ENCODE results near the gene CNOT11.
"Not testable (repeated sequence)": the region's sequence is repeated elsewhere in the genome, so short reads cannot be mapped to it uniquely, and the experiment has no call there.

CNOT11 gene

DNA sequence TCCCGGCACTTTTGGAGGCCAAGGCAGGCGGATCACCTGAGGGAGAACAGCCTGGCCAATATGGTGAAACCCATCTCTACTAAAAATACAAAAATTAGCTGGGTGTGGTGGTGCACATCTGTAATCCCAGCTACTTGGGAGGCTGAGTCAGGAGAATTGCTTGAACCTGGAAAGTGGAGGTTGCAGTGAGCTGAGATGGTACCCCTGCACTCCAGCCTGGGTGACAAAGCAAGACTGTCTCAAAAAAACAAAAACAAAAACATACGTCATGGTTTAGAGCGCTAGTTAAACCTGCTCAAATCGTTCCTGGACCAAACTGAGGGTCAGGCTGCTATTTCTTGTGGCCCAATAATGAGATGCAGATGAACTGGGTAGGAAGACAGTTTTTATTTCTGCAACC, 7.2 kb upstream of the CNOT11 start:
- not testable (repeated sequence) for DNase-seq (ENCODE audit: low read depth in 2 of 2)

DNA sequence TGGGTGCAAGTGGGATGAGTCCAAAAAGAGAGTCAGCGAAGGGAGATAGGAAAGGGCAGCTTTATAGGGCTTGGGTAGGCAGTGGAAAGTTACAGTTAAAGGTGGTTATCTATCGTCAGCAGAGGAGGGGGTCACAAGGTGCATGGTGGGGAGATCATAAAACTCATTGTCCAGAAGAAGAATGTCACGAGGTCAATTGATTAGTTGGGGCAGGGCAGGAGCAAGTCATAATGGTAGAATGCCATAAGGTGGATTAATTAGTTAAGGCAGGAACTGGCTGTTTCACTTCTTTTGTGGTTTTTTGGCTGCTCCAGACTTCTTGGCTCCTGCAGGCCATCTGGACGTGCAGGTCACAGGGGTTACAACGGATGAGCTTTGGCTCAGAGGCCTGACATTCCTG, 3.9 kb upstream of the CNOT11 start:
- DNase-seq (ENCODE audit: low read depth in 2 of 2) = not testable (repeated sequence)

DNA sequence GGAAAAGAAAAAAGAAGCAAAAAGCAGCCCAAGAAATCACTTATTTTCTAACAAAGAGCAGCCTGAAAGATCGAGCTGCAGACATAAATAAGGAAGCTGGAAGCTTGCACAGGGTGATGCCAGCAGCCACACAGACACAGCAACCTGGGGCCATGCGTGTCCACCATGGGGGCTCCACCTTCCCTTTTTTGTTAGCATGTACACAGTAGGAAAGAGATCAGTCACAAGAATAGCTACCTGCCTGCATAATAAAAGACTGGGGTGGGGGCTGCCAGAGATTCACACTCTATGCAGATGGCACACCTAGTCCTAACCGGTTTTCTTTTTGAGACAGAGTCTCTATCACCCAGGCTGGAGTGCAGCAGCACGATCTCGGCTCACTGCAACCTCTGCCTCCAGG, 2.9 kb upstream of the CNOT11 start:
- DNase-seq (ENCODE audit: low read depth in 2 of 2) = no peak

DNA sequence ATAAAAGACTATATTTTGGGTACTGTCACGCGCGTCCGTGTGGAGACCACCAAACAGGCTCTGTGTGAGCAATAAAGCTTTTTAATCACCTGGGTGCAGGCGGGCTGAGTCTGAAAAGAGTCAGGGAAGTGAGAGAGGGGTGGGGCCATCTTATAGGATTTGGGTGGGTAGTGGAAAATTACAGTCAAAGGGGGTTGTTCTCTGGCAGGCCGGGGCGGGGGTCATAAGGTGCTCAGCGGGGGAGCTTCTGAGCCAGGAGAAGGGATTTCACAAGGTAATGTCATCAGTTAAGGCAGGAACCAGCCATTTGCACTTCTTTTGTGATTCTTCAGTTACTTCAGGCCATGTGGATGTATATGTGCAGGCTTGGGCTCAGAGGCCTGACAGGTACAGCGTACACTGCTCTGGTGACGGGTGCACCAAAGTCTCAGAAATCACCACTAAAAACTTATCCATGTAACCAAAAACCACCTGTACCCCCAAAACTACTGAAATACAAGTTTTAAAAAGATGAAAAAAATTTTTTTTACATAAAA, 1.4 kb upstream of the CNOT11 start:
- DNase-seq (ENCODE audit: low read depth in 2 of 2) = not testable (repeated sequence)

DNA sequence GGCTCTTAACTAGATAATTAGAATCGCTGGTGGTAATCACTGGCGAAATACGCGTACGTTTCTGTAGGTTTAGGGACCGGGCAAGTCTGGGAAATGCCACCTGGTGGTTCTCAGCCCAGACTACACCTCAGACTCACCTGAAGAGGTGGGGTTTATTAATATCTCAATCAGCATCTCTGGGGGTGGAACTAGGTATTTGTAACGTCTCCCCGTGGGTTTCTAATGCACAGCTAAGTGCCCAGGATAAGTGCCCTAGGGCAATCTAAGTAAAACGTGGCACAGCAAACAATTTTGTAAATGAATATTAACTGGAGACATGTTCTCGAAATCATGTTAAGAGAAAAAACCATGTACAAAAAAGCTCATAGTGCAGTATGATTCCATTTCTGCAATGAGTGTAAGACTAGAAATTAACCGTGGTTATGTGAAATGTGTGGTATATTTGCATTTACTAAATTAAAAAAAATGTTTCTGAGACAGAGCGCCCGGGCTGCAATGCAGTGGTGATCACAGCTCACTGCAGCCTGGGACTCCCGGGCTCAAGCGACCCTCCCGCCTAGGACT, 760 bp upstream of the CNOT11 start:
- no peak for DNase-seq (ENCODE audit: low read depth in 2 of 2)

DNA sequence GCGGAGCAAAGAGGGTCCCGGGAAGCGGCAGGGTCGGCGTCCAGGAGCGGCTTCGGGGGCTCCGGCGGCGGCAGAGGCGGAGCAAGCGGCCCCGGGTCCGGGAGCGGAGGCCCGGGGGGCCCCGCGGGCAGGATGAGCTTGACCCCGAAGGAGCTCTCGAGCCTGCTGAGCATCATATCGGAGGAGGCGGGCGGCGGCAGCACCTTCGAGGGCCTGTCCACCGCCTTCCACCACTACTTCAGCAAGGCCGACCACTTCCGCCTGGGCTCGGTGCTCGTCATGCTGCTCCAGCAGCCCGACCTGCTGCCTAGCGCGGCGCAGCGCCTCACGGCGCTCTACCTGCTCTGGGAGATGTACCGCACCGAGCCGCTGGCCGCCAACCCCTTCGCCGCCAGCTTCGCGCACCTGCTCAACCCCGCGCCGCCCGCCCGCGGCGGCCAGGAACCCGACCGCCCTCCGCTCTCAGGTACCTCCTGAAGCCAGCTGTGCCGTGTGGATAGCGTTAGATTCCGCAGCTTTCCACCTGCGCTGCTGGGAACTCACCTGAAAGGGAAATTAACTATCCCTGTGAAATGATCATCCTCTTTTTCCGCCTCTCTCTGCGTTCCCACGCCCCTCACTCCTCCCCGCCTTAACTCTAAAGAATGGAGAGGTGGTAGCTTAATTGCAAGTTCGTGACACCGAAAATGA, 472 bp downstream of the CNOT11 start:
- DNase-seq (ENCODE audit: low read depth in 2 of 2) = peak; percentile 39 to 52

DNA sequence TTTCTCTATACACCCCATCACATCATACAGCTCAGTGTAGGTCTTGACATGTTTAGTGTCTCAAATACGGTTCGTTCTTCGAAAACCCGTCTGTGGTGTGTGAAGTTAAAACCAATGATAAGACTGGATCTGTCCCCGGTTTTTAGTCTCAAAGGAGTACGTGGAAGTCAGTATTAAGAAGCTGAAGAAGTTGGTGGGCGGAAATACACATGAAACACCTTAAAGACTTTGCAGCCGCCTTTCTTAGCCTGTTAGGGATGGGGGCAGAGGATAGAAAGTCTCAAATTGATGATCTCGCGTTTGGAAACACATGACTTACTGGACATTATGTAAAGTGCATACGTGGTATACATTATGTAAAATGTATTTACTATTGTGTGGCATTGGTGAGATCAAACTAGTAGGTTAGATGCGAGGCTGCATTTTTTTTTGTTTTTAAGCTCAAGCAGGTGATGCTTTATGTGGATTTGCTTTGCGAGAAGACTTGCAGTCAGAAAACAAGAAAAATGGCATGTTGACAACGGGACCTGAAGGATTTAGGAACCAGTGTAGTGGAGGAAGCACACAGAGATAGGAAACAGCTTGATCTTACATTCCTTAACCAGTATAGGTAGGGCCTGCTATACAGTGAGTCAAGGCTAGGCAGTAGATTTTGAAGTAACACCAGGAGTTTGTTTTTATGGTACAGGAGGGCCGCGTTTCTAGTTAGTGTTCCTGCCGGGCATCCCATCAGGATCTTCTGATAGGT, 1.2 kb downstream of the CNOT11 start:
- no peak for DNase-seq (ENCODE audit: low read depth in 2 of 2)

DNA sequence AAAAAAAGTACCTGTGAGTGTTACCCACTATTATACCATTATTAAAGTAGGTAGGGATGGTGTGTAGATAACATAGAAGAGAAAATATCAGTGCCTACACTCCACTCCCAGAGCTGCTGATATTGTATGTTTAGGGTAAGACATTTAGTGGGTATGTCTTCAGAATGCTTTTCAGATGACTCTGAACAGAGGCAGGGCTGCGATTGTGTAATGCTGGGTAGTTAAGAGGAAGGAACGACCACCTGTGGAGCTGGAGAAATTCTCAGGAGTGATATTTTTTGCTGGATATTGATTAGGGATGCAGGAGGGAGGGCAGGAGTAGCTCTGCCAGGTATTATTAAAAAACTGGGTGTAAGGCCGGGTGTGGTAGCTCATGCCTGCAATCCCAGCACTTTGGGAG, 2.8 kb downstream of the CNOT11 start:
- no peak for DNase-seq (ENCODE audit: low read depth in 2 of 2)

DNA sequence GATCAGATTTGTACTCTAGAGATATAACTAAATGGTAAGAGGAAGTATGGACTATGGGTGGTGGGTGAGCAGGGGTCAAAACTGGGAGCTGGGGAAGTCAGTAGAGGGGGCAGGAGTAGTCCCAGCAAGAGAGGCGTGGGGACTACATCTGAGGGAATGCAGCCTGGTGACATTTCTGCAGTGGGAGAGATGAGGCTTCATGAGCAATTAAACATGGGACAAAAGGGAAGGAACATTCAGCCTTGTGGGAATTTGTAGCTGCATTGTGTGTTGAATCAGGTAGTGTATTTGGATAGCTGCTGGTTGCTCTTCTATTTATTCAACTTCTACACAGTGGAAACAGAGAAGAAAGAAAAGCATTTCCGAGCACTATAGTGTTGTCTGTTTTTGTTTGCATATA, 3.6 kb downstream of the CNOT11 start:
- no peak for DNase-seq (ENCODE audit: low read depth in 2 of 2)

DNA sequence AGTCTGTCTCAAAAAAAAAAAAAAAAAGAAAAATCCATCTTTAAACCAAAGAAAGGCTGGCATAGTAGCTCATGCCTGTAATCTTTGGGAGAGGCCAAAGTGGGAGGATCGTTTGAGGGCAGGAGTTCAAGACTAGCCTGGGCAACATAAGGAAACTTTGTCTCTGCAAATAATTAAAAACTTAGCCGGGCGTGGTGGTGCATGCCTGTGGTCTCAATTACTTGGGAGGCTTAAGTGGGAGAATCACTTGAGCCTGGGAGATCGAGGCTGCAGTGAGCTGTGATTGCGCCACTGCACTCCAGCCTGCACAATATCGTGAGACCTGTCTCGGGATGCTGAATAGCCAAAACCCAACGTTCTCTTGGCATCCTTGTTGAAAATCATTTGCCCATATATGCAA, 6.1 kb downstream of the CNOT11 start:
- DNase-seq (ENCODE audit: low read depth in 2 of 2) = no peak

DNA sequence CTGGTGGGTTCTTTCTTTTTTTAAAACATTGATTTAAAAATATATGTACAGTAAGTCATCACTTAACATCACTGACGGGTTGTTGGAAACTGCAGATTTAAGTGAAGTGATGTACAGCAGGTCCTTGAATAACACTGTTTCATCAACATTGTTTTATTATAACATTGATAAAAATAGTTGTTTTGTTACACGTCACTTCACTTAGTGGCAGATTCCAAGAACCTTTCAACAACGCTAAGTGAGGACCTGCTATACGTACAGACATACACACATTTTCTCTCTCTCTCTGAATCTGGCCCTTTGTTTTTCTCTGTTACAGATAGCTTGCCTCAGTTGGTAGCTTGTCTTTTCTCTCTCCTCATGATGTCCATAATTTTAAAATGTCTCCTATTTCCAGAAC, 9.5 kb downstream of the CNOT11 start:
- DNase-seq (ENCODE audit: low read depth in 2 of 2) = no peak

DNA sequence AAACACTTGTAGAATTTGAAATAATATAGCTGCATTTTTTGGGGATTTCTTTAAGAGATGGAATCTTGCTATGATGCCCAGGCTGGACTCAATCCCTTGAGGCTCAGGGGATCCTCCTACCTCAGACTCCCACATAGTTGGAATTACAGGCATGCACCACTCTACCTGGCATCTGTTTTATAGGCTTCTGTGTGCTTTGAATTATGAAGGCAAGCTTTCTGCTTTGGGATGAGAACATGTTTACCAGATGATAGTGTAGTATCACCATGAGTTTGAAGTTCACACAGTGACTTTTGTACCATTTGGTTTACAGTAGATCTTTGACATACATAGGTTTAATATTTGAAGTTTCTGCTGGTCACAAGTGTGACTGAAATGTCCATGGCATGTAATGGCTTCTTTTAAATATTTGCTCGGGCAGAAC, 10.7 kb downstream of the CNOT11 start:
- no peak for DNase-seq (ENCODE audit: low read depth in 2 of 2)

DNA sequence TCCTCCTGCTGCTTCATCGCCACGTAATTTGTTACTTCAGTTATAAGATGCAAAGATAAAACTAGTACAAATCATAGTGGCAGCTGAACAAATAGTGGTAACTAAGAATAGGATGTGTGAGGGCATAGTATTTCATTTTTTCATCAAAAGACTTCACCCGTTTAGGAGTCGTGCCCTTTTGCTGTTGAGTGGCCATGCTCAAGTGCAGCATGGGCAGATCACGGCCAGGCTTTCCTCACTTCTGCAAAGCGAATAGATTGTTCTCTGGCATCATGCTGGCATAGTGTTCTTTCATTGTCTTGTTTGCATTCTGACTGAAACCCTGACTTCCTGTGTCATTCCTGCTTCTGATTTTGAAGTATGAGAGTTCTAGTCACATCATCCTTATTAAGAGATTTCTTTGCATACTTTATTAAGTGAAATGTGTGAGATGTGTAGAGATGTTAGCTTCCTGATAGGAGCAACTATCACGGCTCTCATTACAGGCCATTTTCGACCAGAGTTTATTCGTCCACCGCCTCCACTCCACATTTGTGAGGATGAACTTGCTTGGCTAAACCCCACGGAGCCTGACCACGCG, 11.8 kb downstream of the CNOT11 start:
- no peak for DNase-seq (ENCODE audit: low read depth in 2 of 2)

DNA sequence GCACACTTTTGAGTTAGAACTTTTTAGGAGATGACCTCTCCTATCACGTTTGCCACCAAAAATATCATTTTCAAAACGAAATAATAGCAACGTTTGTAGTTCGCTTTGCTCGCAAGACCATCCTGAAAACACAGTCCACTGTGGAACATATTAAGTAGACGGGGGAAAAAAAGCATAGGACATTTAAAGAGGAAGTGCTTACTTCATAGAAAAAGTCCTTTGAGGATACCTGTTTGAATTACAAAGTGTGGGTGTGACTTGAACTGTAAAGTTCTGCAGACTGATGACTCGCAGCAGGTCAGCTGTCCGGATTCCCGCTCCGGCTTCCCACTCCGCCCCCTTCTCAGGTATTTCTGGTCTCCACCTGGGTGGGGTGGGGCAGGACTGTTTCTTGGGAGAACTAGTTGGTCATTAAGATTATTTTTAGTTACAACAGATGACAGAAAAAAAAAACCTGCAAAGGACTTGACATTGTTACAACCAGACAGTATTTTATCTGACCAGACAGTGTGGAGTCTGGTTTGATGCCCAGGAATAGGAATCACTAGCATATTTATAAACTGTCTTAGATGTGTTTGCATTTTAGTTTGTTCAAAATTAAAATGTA, 13.3 kb downstream of the CNOT11 start:
- no peak for DNase-seq (ENCODE audit: low read depth in 2 of 2)

DNA sequence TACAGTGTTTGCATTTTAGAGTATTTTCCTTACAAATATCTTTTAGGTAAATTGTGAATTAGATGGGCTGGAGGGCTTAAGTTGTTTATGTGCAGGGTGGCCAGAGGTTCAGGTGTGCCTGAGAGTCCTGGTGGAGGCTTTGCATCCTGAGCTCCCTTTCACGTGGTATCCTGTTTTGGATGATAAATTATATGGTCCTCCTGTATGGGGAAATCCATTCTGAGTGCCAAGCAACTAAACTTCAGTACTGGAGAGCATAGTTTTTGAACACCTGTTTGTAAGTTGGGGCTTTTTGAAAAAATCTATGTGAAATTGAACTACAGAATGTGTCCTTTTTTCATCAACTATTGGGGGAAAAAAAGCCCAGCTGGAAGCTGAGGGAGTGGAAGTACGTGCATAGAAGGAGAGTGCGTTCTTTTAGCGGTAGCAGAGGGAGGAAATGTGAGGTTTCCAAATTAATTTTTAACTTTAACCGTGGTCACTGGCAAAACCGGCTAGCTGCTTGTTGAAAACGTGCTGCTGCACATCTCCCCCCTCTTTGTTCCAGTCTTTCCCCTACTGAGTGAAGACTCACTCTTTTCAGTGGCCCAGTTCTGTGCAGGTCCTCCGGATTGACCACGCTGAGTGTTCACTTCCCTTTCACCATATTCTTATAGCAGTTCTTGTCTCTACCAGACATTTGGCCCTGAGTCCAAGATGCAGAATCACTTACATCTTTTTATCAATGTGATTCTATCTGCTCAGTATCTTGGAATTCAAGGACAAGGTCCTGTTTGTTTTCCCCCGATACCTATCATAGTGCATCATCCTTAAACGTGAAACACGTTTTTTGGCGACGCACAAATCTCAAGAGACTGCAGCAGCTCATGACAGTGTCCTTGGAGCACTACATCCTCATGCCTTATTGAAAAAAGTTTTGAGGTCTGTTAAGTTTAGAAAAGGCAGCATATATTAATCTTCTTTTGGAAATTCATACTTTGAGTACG, 15.3 kb downstream of the CNOT11 start:
- no peak for DNase-seq (ENCODE audit: low read depth in 2 of 2)

DNA sequence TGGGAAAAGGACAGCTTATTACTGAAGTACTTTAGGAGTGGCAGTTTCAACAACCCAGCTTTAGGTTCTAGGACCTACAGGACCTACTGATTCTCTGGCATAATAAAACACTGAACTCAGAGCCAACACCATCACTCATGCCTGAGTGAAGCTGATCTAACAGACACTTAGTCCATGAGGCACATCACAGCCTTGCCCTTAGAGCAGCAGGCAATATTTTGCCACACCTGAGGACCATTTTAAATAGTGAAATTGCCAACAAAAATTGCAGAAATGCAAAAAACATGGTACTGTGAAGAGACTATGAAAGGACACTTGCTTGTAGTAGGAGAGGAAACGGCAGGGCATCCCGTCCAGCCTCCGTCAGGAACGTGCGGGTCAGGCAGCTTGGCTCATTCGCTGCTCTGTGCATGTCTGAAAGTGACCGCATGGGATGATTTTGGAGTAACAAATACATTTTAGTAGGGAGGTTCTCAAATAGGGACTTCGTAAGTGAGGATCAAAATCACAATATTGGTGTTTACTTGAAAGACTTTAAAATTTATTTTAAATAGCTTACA, 18.1 kb downstream of the CNOT11 start:
- DNase-seq (ENCODE audit: low read depth in 2 of 2) = no peak

DNA sequence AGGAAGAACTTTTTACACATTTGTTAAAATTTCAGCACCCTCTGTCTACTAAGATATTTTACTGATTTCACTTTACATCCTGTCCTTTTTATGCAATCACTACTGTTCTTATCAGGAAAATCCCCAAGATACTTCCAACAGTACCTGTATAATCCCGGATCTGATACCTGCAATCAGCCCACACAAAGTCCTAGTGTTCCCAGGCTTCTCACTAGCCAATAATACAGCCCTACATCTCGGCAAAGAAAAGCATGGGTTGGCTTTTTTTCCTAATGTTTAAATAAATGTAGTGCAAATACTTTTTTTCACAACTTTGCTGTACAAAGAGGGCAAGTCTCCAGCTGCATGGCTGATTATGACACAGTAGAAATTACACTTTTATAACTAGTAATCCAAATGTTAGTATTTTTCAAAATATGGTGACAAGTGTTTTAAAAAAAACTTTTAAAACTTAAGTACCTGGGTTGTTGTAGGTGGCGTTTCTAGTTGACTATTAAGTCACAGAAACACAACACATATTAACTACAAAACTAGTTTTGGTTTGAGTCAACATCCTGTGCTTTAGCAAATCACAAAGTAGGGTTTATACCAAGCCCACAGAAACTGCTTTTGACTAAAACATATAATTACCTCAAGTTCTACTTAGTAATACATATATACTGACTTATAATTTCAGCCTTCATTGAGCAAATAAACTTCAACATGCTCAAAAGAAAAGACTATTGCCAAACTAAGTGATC, 19.5 kb downstream of the CNOT11 start:
- no peak for DNase-seq (ENCODE audit: low read depth in 2 of 2)

DNA sequence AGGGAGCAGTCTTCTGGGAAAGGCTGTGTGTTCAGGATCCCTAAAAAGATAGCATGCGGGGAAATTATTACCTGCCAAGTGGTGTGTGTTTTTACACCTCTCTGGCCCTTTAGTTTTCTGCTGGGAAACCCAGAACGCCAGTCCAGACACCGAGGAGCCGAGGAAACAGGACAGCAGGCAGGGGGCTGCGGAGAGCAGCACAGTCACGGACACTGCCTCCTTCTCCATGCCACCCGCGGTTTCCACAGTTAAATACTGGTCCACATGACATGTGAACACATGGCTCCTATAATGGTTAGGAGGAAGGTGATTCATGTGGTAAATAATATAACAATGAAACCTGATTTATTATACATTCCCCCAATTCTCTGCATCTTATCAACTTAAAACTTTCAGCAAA, 20.4 kb downstream of the CNOT11 start:
- DNase-seq (ENCODE audit: low read depth in 2 of 2) = no peak

DNA sequence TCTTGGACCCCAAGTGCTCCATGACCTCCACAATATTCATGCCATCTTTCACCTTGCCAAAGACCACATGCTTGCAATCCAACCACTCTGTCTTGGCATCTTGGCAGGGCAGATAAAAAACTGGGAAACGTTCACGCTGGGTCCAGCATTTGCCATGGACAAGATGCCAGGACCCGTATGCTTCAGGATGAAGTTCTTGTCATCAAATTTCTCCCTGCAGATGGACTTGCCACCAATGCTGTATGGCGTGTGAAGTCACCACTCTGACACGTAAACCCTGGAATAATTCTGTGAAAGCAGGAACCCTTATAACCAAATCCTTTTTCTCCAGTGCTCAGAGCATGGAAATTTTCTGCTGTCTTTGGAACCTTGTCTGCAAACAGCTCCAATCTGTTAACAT, 21.5 kb downstream of the CNOT11 start:
- DNase-seq (ENCODE audit: low read depth in 2 of 2) = no peak

DNA sequence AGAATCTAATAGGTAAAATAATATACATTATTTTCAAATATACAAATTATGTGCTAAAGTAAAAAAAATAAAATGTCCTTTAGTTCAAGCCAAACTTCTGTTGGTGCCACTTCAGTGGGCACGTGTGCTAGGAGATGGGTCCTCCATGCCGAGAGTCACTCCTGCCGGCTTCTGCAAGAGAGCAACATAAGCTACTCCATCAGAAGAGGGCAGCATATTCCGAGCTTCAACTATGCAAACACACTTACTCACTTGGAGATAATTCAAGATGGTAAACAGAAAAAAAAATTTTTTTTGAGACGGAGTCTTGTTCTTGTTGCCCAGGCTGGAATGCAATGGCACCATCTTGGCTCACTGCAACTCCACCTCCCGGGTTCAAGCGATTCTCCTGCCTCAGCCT, 24.4 kb downstream of the CNOT11 start:
- DNase-seq (ENCODE audit: low read depth in 2 of 2) = no peak

Measured in activated CD8-positive, alpha-beta memory T cell treated with anti-CD3 and anti-CD28 coated beads for 4 hours (primary cell).